Fibroblast of lung (primary cell): ENCODE results near the gene FCER2.

Source experiments
- CTCF ChIP-seq, 2 donors: IDR thresholded peaks in 1 of 2; conservative IDR thresholded peaks in 1 of 2; 1 replicate in 1 of 2; 2 replicates in 1 of 2; pipeline ENCODE4 v1.5.1; 2011 to 2012; ENCODE audit warnings: low read length in 2 of 2, control low read depth in 1 of 2, inconsistent platforms in 1 of 2, low read depth in 1 of 2, mild to moderate bottlenecking in 1 of 2
- EZH2 ChIP-seq: IDR thresholded peaks from 2 replicates; pipeline ENCODE4 v1.5.1; 2012; ENCODE audit warnings: low read length, control low read depth, mild to moderate bottlenecking; ENCODE audit errors: missing control alignments

GRCh38 chr19:7740682-7741054 lies 38.7 kb upstream of the FCER2 start:
- TF ChIP-seq EZH2 (no peak), CTCF (conservative IDR thresholded peaks at IDR 0.05 in 1 of 2, IDR thresholded peaks at IDR 0.05 in 1 of 2; ENCODE audit: low read depth in 1 of 2, low read length in 2 of 2) (no peak)
